Stimulated activated CD8-positive, alpha-beta memory T cell treated with anti-CD3 and anti-CD28 coated beads, Interleukin-4, amount 100 ng/mL, for 24 hours (primary cell): ENCODE measurements around the gene SYP.

Experiments
- DNase-seq: peaks from one replicate; pipeline ENCODE4 v3.0.0-alpha.2; 2020; ENCODE audit warnings: low read depth

Gene SYP

GRCh38 chrX:49220100-49220499, 20.1 kb upstream of the SYP start:
- no peak for DNase-seq

GRCh38 chrX:49214996-49215526, 15.1 kb upstream of the SYP start:
- DNase-seq, result no peak

DNA sequence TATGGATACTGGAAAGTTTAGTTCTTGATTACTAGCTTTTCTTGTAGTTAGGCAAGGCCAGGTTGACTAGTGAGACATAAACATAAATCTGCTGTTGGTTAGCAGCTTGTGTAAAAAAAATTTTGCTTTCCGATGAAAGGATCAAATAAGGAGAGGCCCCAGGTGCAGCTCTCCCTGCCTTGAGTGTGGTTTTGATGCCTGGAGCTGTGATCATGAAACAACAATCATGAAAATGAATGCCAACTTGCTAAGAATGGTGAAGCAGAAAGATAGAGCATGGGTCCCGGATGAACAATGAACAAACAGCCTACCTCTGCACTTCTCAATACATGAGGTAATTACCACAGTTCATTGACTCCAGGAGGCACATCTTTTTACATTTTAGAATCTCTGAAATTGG, 14.4 kb upstream of the SYP start:
- no peak for DNase-seq

- no peak for DNase-seq
These were observed 12.9 kb upstream of the SYP start for GRCh38 chrX:49212861-49213260.

GRCh38 chrX:49212209-49212608, 12.2 kb upstream of the SYP start:
- DNase-seq, result no peak

- DNase-seq, result no peak
These were observed 11.1 kb upstream of the SYP start for GRCh38 chrX:49211074-49211473.

DNA sequence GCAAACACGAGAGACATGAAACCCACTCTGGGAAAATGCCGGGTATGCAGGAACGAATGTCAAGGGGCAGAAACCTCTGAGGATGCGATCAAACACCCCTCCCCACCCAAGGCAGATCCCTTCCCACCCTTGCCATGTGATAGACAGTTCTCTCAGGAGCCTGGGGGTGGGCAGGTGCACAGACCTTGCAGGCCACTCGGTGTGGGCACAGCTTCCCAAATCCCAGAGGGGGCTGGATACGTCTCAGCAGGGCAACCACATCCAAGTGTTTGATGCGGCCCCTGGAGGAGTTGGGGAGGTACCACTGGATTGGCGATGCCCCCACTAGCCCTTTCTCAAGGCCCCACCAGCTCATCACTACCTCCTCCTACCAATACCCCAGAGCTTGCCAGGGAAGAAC, 10.4 kb upstream of the SYP start:
- no peak for DNase-seq

DNA sequence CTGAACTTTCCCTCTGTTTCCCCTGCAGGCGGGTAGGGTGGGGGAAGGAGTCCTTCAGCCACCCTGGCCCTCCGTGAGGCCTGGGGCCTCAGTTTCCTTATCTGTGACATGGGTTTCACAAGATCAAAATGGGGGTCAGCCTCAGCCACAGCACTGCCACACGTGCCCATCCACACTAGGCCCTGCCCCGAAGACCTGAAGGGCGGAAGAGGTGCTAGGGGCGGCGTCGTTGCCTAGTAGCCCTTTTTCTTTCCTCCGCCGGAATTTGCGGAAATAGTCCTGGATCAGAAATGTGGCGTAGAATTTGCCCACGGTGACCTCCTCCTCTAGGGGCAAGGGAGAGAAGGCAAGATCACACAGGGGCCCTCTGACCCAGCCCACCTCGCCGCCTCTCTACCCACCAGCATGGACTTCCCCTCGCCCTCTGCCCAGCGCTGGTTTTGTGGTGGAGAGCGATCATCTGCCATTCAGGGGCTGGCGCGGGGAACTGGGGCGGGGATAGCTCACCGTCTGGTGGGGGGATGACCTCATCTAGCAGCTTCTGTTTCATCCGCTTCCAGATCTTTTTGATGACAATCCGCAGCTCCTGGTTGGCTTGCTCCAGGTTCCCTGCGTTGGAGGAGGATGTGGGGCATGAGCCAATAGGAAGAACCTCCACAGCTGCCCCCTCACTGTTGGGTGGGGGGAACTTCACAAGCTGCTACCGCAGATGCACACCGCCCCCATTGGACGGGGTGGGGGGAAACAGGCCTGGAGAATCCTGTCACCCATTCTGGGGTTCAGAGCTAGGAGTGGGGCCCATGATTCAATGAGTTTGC, 9.7 kb upstream of the SYP start:
- DNase-seq, result no peak

DNA sequence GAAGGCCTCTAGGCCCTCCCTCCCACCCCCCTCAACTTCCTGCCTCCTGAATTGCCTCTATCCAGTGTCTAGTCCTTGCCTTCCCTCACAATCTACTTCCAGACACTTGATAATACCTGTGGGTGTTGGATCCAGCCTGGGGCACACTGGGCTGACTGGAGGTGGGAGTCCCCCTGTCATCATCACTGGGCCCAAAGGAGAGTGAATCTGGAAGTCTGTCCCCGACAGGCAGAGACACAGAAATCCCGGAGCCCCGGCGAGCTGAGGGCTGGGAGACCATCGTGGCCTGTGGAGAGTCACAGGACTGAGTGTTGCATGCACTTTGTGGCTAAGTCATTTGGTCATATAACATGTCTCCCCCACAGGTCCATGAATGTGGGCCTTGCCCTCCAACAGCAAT, 8.4 kb upstream of the SYP start:
- DNase-seq, result no peak

DNA sequence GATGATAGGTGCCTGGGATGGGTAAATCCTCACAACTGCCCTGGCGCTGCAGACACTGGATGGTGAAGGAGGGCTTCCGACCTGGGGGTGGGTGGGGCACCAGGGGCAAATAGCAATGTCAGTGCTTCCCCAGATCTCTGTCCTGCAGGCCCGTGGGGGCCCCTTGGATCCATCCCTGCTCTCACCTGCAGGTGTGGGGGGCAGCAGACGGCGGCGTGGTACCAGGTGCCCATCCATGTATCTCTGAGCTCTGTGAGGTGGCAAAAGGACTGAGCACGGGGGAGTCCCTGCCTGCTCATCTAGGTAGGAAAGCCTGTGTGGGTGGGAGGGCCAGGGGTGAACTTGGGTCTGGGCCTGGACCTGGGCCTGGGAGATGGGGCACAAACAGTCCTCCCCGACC, 6.5 kb upstream of the SYP start:
- DNase-seq, result no peak

DNA sequence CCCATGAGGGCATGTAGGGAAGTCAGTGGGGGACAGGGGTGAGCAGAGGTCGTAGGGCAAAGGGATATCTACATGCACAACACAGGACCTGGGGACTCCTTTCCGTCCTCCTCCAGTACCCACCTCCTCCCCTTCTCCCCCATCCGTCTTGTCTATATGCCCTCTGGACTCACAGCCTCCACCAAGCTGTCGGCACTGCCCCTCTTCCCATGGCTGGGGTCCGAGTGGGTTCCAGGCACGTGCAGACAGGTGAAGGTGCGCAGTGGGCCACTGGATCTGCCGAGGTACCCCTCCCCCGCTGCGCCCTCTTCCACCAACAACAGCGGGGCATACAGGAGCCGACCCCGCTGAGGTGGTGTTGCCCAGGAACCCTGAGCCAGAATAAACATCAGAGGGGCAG, 5.5 kb upstream of the SYP start:
- no peak for DNase-seq

DNA sequence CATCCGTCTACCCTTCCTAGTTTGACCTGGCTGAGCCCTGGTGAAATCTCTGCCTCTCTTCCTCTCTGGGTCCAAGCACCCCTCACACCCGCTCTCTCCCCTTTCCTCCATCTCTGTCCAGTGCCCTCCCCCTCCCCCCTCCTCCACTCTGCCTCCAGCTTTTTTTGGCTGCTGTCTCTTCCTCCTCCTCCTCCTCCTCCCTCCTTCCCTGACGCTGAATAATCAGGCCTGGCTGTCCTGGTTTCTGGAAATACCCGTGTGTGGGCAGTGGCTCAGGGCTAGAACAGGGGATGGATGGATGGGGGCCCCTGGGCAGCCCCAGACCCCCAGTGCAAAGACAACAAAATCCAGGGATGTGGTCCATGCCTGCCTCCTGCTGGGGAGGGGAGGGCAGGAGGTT, 4.7 kb upstream of the SYP start:
- DNase-seq, result no peak

DNA sequence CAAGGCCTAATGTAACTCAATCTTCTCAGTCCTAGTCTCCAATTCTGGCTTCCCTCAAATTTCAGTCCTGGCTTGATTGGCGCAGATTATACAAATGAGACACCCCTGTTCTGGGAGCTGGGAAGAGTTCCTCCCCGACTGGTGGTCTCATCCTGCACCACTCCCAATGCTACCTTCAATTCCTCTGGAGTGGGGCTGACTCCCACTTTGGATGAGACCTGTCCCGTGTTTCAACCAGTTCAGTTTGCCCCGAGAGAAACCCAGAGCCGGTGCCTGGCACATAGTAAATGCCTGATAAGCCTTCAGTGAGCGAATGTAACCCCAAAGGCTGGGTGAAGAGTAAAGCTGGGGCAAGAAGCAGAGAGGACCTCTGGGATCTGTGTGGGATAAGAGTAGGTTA, 4.0 kb upstream of the SYP start:
- DNase-seq, result no peak

DNA sequence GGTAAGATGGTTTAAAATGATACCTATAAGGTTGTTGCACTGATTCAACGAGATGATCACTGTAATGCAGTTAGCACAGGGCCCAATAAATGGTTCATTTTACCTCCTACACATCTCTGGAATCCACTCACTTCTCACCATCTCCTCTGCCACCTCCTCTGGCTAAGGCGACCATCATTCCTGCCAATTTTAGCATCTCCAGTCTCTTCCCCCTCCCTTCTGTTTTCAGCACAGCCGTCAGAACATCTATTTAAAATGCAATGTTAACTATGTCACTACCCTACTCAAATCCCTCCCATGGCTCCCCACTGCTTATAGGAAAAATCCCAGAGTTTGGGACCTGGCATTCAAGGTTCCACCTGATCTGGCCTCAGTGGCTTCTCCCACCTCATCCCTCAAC, 3.5 kb upstream of the SYP start:
- no peak for DNase-seq

DNA sequence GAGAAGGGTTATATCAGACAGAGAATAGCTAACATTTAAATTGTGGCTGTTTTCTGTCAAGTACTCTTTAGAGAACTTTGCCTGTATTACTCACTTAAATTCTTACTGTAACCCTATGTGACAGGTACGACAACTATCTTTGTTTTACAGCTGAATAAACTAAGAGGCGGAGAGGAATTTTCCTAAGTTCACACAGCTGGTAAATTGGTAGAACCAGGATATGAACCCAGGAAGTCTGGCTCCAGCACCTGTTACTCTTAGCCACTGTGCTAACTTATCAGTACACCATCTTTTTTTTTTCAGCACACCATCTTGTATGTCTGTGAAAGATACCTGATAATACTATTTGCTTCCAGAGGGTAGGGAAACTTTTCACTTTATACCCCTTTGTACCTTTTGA, 2.0 kb upstream of the SYP start:
- no peak for DNase-seq

- DNase-seq, result no peak
These were observed 738 bp downstream of the SYP start for GRCh38 chrX:49199315-49199595.

DNA sequence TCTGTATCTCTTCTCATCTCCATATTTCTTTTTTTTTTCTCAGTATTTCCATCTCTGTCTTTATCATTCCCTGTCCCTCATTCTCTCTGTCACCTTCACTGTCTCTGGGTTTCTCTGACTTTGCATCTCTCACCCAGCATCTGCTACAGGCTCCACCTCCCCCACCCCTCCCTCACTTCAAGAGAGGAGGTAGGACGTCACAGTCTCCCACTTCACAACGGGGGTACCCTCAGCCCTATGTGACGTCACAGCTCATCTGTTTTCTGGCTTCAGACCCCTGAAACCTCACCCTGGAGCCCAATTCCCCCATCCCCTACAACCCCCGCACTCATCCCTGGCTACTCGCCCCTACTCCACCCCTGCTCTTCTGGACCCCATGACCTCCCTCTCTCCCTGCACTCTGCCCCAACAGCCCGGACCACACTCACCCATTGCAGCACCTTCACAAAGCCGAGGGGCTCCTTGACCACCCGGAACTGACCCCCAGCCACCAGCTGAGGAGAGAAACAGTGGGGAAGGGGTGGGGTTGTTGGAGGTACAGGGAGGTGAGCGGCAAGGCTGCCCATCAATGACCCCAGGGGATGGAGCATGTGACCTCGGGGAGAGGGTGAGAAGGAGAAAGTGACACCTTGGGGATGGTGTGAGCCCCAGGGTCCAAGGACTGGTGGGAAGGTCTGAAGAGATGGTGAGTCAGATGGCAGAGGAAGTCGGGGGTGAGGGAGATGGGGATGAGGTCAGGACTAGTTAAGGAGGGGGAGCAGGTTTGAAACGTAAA, 1.3 kb downstream of the SYP start:
- DNase-seq, result no peak

GRCh38 chrX:49197543-49198087, 2.4 kb downstream of the SYP start:
- DNase-seq, result no peak

DNA sequence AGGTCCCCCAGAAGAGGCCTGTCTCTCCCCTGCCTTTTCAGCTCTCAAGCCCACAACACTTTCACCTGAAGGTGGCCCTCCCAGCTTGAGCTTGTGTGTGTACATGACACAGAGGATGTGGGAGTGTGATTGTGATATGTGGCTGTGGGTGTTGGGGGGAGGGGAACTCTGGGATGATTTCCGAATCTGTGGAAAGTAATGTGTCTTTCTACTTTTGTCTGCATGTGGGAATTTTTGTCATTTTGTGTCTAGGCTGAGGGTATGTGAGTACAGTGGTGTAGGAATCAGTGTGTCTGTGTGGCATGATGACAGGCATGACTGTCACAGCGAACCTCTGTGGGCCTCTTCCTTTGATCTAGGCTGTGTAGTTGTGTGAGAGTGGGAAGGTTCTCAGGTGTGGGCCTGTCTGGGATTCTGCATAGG, 6.4 kb downstream of the SYP start:
- DNase-seq, result no peak

DNA sequence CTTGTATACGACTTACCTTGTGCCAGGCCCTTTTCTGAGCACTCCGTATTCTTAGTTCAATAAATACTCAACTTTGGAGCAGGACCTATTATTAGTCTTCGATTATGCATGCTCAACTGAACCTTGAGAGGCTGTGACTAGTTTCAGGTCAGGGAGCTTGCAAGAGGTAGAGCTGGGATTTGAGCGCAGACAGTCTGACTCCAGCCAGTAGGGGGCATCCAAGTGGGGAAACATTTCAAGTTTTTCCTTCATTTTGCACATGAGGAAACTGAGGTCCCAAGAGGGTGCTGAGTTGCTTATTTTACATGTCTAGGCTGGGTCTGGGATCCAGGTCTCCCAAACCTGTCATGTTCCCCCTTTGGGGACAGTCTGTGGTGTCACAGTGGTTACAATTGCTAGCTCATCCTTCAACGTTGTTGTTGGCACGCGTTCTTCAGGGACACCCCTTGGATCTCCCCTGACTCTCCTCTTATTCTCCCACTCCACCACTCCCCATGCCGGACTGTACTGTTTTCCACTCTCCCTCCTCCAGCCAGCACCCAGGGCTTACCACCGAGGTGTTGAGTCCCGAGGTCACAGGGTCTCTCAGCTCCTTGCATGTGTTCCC, 7.2 kb downstream of the SYP start:
- DNase-seq, result no peak

- no peak for DNase-seq
These were observed 8.4 kb downstream of the SYP start for GRCh38 chrX:49191574-49192011.

GRCh38 chrX:49190821-49191573, 9.0 kb downstream of the SYP start:
- peak; percentile 67 for DNase-seq
